OCI-LY3 (cell line): ENCODE measurements around the gene ZC3H7B.
"Not testable (repeated sequence)": the region's sequence is repeated elsewhere in the genome, so short reads cannot be mapped to it uniquely, and the experiment has no call there.

Source experiments
- H2AFZ ChIP-seq: fragments of 200-600, 300-600 bp; shearing (Covaris generic); 2 replicates; pipeline ENCODE4 v1.6.0; 2014; ENCODE audit warnings: antibody characterized with exemption, low read depth, low read length
- H3K27ac ChIP-seq: fragments of 200-600, 300-600 bp; sonication (generic); 2 replicates; pipeline ENCODE4 v1.5.1; 2014; ENCODE audit warnings: mild to moderate bottlenecking, low read length, moderate library complexity, mixed read lengths
- H3K27me3 ChIP-seq: fragments of 200-600, 300-600 bp; sonication (generic); 2 replicates; pipeline ENCODE4 v1.6.1; 2014; ENCODE audit warnings: low read depth, low read length, mixed read lengths
- H3K36me3 ChIP-seq: fragments of 200-600, 300-600 bp; sonication (generic); replicated peaks from 2 replicates; pipeline ENCODE3; 2014; ENCODE audit warnings: low read depth, low read length, mixed read lengths
- H3K4me1 ChIP-seq: fragments of 300-600, 200-600 bp; sonication (generic); 2 replicates; pipeline ENCODE4 v1.6.1; 2014; ENCODE audit warnings: low read length, mixed read lengths
- H3K4me2 ChIP-seq: fragments of 200-600, 300-600 bp; sonication (generic); 2 replicates; pipeline ENCODE4 v1.6.1; 2014; ENCODE audit warnings: low read length, mixed read lengths
- H3K4me3 ChIP-seq: fragments of 300-600, 200-600 bp; sonication (generic); 2 replicates; pipeline ENCODE4 v1.5.1; 2014; ENCODE audit warnings: antibody characterized with exemption, mild to moderate bottlenecking, low read length, moderate library complexity
- H3K79me2 ChIP-seq: fragments of 300-600, 200-600 bp; shearing (Covaris generic); 2 replicates; pipeline ENCODE4 v1.6.1; 2014; ENCODE audit warnings: mild to moderate bottlenecking, low read length, mixed read lengths
- H3K9ac ChIP-seq: fragments of 300-600, 200-600 bp; shearing (Covaris generic); 2 replicates; pipeline ENCODE4 v1.6.0; 2014; ENCODE audit warnings: mild to moderate bottlenecking, low read length, moderate library complexity
- H3K9me3 ChIP-seq: fragments of 200-600, 300-600 bp; shearing (Covaris generic); 2 replicates; pipeline ENCODE4 v1.6.1; 2014; ENCODE audit warnings: low read length, mixed read lengths; ENCODE audit not compliant: insufficient read depth
- H4K20me1 ChIP-seq: fragments of 200-600, 300-600 bp; sonication (generic); 2 replicates; pipeline ENCODE4 v1.6.1; 2016; ENCODE audit warnings: low read length, mixed read lengths; ENCODE audit not compliant: insufficient read depth
- CTCF ChIP-seq: fragments of 200-600, 300-600 bp; sonication (generic); IDR thresholded peaks from 2 replicates; pipeline ENCODE4 v1.5.1; 2014; ENCODE audit warnings: antibody characterized with exemption, low read length, low read depth
- EZH2phosphoT487 ChIP-seq: fragments of 200-600 bp; shearing (Covaris generic); IDR thresholded peaks from 2 replicates; pipeline ENCODE4 v1.6.1; 2018; ENCODE audit warnings: antibody characterized with exemption, mixed run types, low read depth

Gene ZC3H7B

GRCh38 chr22:41256254-41257253 lies 44.8 kb upstream of the ZC3H7B start:
- no peak overlapping the region for H3K4me2 ChIP-seq
- no peak overlapping the region for H3K9ac ChIP-seq
- no peak overlapping the region for H3K27ac ChIP-seq
- H4K20me1 ChIP-seq, result no peaks in the 10 kb centered on the region
- no peaks in the 10 kb centered on the region for H3K27me3 ChIP-seq
- H3K4me1 ChIP-seq, result no peaks in the 10 kb centered on the region
- no peaks in the 10 kb centered on the region for H3K9me3 ChIP-seq
- H2AFZ ChIP-seq, result no peak overlapping the region
- TF ChIP-seq CTCF (no peak), EZH2phosphoT487 (no peak)
- H3K4me3 ChIP-seq, result no peak overlapping the region
- 0 out of 2 replicates have a peak, but pooled peaks cover 4% of the 10 kb centered on the region for H3K79me2 ChIP-seq
- peaks cover 75% of the 10 kb centered on the region for H3K36me3 ChIP-seq

- TF ChIP-seq EZH2phosphoT487 (no peak), CTCF (no peak)
- H3K79me2 ChIP-seq, result 0 out of 2 replicates have a peak, but pooled peaks cover 5% of the 10 kb centered on the region
- H3K4me1 ChIP-seq, result no peaks in the 10 kb centered on the region
- H3K36me3 ChIP-seq, result peaks cover 80% of the 10 kb centered on the region
- no peak overlapping the region for H3K27ac ChIP-seq
- H2AFZ ChIP-seq, result no peak overlapping the region
- no peaks in the 10 kb centered on the region for H3K27me3 ChIP-seq
- H3K4me2 ChIP-seq, result no peak overlapping the region
- H3K9me3 ChIP-seq, result no peaks in the 10 kb centered on the region
- H3K4me3 ChIP-seq, result no peak overlapping the region
- H4K20me1 ChIP-seq, result no peaks in the 10 kb centered on the region
- H3K9ac ChIP-seq, result no peak overlapping the region
Measured at GRCh38 chr22:41257696-41258095, 43.6 kb upstream of the ZC3H7B start.

GRCh38 chr22:41259756-41260155 lies 41.6 kb upstream of the ZC3H7B start:
- not testable (repeated sequence) for H3K4me1 ChIP-seq, H3K27me3 ChIP-seq, H3K4me2 ChIP-seq, H3K4me3 ChIP-seq, H4K20me1 ChIP-seq, H3K9me3 ChIP-seq, H3K79me2 ChIP-seq, H3K27ac ChIP-seq, H2AFZ ChIP-seq, H3K9ac ChIP-seq
- peaks cover 86% of the 10 kb centered on the region for H3K36me3 ChIP-seq

- Histone ChIP-seq H3K4me3 (no peak overlapping the region), H3K4me2 (no peak overlapping the region), H3K9me3 (no peaks in the 10 kb centered on the region), H3K27ac (no peak overlapping the region), H3K4me1 (no peaks in the 10 kb centered on the region), H4K20me1 (no peaks in the 10 kb centered on the region), H2AFZ (no peak overlapping the region), H3K27me3 (no peaks in the 10 kb centered on the region), H3K9ac (no peak overlapping the region), H3K36me3 (peaks cover 88% of the 10 kb centered on the region), H3K79me2 (0 out of 2 replicates have a peak, but pooled peaks cover 5% of the 10 kb centered on the region)
- TF ChIP-seq CTCF, result no peak
- no peak for TF ChIP-seq EZH2phosphoT487
Measured at GRCh38 chr22:41260871-41261270, 40.5 kb upstream of the ZC3H7B start.
